DMS114 treated with DMSO at 0.1 percent for 48 hours (cell line): Measurements from ENCODE around the gene PAQR8.
"Not testable (repeated sequence)": the region's sequence is repeated elsewhere in the genome, so short reads cannot be mapped to it uniquely, and the experiment has no call there.

ENCODE experiments used
- DNase-seq: peaks from one replicate; lab custom pipeline; 2025; ENCODE audit not compliant: unreplicated experiment; lab: John Stamatoyannopoulos, UW

Gene PAQR8

DNA sequence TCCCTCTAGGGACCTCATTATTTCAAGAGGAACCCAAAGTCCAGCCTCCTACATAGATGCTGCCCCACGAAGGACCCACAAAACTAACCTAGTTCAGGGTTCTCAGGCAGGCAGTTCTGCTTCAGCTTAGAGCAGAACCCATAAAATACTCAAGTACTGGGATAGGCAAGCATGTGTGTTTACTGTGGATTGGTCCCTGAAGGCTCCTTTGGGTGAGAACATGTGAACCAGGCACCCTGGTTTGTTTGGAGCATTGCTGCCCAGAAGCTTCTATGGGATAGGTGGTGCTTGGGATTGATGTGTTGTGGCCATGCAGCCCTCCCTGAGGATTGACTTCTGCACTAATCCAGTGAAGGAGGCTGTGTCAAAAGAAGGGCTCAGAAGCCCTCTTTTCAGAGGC, 43.3 kb downstream of the PAQR8 start:
- no peak for DNase-seq

DNA sequence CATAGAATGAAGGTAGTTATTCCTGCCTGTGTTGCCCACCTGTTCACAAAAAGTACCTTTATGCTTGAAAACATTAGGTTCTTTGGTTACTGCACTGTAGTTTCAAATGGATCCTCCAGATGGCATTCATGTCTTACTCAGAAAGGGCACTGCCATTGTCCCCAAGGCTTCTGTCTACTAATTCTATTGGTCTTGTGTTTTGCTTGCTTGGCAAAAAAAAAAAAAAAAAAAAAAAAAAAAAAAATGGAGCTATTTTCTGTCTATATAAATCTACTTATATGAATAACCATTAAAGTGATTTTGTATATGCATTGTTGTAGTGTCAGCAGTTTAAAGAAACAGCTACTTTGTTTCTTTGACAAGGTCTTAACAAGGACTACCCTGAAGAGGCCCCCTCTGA, 45.5 kb downstream of the PAQR8 start:
- peak; percentile 28 for DNase-seq

DNA sequence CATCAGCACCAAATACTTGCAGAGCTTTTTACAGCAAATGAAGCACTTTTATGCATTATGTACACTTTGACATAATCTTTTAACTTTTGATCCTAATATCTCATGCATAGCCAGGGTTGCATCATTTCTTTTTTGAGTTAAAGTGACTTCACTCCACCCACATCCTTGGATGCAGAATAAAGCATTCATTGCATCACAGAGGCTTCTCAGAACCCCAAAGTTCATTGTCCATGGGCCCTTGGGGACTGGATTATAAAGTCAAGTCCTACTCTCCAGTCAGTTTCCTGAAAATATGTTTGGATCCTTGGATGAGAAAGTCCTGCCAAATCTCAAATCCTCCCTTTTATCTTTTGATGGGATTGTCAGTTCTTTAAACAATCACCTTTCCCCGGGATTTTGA, 47.5 kb downstream of the PAQR8 start:
- DNase-seq, result no peak

DNA sequence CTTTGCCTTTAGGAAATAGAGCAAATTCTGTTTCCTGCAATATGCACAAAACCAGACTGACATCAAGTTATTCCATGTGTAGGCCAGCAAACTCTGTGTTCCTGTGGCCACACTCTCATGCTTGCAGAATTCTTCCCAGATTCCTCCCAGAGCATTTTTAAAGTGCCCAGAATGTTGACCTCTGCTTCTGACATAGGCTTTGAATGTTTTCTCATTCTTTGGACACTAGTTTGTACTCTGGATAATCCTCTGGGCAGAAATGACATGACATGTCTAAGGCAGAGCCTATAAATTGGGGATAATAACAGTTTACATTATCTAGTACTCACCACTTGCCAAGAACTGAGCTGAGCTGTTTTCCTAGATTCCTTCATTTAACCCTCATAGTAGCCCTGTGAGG, 49.0 kb downstream of the PAQR8 start:
- DNase-seq, result no peak

DNA sequence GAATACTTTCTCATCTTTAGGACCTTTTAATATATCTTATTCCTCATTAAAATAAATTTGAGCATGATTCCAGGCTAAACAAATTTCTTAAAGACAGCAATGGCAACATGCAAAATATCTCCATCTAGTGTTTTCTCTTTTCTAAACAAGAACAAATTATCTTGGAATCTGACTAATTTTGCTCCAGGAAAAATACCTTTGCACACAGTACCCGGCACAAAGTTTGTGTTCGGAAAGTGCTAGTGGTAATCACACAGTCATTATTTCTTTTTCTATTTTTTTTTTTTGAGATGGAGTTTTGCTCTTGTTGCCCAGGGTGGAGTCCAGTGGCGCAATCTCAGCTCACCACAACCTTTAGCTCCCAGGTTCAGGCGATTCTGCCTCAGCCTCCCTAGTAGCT, 50.0 kb downstream of the PAQR8 start:
- DNase-seq, result no peak

DNA sequence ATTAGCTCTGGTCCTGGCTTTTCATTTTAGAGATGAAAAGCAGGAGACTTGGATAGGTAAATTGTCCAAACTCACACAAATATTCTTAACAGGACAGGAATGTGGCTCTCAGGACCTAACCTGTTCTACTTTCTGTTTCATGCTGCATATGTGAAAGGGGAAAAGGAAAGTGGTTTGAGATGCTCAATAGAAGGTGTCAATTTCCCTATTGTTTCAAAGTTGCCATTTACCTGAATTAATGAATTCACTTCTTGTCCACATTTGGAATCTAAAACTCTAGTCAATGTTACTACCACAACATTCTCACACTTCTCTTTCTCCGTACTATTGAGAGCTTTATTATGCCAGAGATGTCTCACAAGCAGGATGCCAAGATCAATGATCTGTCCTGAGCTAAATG, 53.4 kb downstream of the PAQR8 start:
- no peak for DNase-seq

DNA sequence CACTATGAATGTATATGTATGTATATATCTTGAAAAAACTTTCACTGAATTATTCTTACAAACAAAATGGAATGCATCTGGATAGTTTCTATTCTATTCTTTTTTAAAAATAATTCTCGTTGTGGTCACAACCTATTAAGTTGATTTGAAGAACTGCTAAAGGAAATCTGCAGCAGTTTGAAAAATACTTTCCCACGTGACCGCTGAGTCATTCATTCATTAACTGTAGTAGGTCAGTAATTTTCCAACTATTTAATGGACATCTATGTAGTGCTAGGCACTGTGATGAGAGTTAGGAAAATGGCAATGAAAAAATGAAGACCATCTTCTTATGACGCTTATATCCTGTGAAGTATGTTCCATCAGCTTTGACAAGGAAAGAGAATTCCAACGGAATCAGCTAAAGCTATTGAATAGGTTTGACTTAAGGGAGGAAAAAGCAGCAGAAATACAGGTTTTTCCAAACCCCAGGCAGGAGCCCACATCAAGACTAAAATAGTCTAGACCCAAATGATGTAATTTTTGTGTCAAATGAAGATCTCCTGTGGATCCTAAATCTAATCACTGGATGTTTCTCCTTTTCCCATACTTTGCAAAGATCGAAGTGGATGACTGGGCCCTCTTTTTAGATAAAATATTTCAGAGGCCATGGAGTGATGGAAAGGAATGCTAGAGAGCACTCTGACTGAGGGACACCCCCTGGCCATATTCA, 54.1 kb downstream of the PAQR8 start:
- DNase-seq, result no peak

DNA sequence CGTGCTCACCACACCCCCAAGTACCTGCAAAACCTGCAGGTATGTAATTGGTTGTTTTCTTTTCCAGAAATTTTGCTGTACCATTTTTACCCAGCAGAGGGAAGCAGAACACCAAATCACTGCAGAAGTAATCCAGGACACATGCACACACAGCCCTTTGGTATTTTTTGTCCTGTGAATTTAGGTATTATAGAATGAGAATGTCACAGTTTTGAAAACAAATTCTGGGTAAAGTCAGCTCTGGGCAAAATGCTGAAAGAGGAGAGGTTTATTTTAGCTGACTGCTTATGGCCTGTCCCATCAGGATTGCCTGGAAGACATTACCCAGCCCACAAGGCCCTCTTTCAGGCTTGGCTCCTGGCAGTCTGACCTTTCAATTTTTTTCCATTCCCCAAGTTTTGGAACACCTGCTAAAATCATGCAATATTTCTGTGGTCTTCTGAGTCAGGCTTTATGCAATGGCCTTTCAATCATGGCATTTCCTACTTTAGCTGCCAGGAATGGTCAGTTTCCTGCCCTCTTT, 54.7 kb downstream of the PAQR8 start:
- DNase-seq, result peak; percentile 45

DNA sequence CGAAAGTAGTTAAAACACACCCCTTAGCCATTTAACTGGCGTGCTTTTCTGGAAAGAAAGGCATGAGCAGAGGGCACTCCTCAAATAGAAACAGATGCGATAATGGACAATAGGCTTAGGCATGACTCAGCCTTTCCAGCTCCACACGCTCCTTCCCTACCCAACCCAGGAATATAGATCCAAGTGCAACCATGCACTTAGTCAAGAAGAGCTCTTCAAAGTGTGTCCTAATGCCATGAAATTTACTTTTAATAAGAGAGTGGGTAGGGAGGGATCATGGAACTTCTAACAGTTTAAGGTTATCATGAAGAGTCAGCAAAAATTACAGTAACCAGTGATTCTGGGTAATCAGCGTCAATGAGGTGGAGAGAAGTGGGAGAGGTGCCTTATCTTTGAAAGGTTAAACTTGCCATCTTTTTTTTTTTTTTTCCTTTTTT, 55.7 kb downstream of the PAQR8 start:
- DNase-seq, result no peak

DNA sequence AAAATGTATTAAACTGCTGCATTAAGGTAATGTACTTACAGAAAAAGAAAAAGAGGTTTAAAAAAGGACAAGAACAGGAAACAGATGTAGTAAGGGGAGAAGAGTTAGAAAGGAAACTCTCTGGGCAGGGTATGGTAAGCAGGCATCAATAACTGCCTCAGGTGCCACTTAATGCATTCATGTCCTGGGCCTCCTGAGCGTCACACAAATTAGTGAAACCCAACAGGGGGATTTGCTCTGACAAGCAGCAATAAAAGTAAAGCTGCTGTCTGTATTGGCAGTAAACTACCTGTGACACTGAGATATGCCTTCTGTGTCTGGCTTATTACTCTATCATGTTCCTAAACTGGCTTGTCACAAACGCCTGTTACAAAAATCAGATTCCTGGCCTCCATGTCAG, 56.7 kb downstream of the PAQR8 start:
- no peak for DNase-seq

DNA sequence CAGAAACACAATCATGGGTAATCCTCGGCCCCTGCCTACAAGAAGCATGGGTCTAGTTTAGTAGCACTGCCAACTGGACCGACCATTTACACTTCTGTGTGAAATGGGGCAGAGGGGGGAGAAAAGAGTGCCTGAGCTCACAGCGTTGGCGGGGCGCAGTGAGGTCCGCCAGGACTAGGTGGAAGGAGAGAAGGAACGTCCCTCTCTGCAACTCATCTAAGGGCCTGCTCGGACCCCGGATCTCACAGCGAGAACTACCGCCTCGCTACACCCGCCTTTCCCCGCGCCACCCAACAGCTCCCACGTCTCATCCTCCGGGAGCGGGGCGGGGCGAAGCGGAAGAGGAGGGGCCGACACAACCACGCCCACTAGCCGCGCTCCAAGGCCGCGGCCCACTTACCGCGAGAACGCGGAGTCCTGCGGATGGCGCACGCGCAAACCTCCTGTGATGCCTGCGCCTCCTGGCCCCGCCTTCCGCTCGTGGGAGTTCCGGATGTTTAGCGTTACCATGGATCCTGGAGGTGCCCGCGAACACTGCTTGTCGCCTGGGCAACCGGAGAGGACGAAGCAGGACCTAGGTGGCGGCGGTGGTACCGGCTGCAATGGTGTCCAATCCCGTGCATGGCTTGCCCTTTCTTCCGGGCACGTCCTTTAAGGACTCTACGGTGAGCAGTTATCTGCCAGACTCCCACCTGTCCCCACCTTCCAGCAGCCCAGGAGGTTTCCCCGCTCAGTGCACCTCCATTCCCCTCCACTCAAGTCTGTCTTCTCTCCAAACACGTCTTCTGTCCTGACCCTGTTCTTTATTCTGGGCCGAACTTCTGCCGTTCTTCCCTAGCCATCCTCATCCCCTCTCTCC, 58.1 kb downstream of the PAQR8 start, which contains the start of gene EFHC1:
Gene EFHC1, plus strand, starts transcription at position 534 of the 859 bp plus-strand sequence. Its CDS starts 69 bp downstream, at position 603.
- peak; percentile 97 for DNase-seq

DNA sequence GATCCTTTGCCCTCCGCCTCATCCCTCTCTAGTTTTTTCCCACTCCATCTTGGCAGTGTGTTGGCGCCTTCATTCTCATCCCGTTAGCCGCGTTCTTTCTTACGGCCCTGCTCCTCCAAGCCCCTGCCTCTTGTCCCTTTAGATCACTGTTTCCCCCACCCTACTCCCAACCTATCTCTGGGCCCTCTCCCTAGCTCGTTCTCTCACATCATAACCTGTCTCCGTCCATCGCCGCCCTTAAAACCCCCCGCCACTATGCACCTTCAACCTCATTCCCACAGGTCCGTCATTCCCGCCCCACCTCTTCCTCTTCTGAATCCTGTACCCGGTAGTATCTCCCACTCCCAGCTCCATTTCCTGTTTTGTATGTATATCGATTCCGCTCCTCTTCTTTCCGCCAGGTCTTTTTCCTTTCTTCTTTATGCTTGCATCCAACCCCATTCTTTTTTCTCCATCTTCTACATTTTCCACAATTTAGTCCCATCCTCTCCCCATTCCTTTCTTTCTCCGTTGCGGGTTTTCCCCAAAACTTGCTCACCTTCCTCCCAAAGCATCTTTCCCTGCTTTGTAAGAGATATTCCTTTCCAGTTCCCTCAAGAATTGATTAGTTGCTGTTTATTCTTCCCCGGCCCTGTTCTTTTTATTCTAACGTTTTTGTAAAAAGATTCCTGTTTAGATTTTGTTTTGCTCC, 58.9 kb downstream of the PAQR8 start:
- peak; percentile 52 for DNase-seq

DNA sequence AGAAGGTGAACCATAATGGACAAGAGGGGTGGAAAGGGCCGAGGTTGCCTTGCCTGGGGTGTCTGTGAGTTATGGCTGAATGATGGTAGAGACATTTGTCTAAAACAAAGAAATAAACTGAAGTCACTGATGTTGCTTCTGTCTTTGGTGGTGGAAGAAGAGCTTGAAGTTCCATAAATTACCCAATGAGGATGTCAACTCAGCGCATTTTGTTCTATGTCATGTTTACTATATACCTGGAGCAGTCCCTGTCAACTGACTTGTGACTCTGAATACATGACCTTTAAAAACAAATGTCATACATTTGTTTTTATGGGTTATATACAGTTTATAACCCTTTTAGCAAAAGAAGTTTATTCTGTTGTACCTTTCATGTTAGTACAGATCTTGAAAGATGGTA, 60.2 kb downstream of the PAQR8 start:
- no peak for DNase-seq

DNA sequence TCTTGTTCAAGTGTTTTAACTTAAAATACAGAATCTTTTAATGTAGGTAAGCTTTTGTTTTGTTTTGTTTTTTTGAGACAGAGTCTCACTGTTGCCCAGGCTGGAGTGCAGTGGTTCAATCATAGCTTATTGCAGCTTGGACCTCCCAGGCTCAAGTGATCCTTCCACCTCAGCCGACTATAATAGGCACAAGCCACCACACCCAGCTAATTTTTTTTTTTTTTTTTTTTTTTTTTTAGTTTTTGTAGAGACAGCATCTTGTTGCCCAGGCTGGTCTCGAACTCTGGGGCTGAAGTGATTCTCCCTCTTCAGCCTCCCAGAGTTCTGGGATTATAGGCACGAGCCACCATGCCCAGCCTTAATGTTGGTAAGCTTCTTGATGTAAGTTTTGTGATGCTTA, 61.5 kb downstream of the PAQR8 start:
- DNase-seq, result no peak

DNA sequence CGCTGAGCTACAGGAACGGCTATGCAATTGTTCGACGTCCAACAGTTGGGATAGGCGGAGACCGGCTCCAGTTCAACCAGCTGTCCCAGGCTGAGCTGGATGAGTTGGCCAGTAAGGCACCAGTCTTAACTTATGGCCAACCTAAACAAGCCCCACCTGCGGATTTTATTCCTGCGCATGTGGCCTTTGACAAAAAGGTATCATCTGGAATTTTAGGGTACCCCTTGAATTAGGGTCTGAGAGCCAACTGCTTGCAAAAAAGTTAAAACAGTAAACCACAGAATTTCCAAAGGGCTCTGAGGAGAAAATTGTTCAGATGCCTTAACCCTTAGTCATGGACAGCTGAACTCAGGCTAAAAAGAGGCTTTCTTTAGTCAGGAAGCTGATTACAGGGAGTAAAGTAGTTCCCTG, 62.0 kb downstream of the PAQR8 start:
- DNase-seq, result no peak

DNA sequence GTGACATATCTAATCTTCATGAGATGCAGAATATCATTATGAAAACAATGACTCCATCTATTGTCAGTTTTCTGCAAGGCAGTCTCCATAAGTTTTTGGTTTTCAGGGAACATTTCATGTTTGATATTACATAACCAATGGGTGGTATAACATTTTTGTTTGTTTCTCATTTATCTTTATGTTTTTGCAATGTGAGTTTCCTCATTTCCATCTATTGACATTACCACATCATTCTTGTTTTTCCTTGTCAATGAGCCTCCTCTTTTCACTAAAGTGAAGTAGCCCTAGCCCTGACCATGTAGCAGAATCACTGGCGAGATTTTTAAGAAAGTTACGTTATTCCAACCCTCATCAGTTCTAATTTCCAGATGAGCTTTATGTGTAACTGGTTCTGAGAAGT, 62.6 kb downstream of the PAQR8 start:
- DNase-seq, result no peak

DNA sequence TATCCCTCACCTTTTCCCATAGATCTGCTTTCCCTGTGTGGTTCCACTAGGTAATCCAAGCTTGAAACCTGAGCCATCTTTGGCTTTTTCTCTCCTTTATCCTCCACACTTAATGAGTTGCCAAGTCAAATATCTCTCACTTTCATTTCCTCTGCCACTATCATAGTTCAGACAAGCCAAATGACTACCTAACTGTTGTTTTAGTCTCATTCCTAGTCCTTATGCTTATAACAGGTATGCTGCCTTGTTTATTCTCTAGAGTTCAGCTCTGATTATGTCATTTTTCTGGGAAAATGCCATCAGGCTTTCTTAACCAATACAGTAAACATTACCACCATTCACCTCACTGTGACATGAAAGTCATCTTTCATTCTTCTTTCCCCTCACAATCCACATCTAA, 64.7 kb downstream of the PAQR8 start:
- DNase-seq, result no peak

DNA sequence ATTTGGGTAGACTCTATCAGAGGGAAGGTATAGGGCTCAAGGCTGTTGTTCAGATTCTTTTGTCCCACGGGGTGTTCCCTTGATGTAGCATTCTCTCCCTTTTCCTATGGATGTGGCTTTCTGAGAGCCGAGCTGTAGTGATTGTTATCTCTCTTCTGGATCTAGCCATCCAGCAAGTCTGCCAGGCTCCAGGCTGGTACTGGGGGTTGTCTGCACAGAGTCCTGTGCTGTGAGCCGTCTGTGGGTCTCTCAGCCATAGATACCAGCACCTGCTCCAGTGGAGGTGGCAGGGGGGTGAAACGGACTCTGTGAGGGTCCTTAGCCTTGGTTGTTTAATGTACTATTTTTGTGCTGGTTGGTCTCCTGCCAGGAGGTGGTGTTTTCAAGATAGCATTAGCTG, 71.3 kb downstream of the PAQR8 start:
- DNase-seq, result not testable (repeated sequence)

DNA sequence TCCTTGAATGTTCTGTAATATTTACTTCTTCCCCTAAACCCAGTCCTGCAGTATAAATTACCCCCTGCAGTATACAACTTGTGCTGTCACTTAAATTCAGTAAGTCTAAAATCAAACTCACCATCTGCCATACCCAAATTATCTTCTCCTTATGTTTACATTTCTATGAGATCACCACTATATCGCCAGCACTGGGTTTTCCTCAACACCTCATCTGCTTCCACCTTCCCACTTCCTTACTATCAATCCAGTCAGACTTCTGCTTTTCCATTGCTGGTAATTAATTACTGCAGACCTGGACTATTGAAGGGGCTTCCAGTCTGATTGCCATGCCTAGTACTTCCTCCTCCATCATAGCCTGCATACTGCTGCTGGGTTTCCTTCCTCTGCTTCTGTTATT, 73.4 kb downstream of the PAQR8 start:
- no peak for DNase-seq

DNA sequence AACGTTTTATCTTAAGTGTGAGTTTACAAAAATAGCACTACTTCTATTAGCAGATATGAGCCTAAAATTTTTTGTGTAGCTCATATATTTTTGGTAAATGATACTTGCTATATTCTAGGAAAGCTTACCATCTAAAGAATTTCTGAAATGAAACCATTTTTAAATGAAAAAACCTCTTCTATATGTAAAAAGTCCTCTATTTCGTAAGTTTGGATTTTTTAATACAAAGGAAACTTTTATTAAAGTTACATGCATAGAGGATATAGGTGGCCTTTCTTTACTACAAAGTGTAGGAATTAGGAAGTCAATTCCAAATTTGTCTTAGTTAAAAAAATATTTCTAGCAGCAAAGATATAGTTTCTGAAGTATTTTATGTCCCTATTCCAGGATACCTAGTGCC, 77.0 kb downstream of the PAQR8 start:
- no peak for DNase-seq

DNA sequence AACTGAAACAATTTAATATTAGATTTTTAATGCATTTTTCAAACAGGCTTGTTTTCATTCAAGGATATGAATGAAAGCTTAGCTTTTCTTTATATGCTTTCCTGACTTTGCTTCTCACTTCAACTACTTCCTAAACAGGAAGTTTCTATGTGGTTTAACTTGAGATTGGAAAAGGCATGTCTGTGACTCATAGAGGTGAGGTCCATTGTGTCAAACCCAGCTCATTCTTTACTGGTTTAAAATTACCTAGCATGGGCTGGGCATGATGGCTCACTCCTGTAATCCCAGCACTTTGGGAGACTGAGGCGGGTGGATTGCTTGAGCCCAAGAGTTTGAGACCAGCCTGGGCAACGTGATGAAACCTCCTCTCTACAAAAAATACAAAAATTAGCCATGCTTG, 92.6 kb downstream of the PAQR8 start:
- DNase-seq, result no peak

DNA sequence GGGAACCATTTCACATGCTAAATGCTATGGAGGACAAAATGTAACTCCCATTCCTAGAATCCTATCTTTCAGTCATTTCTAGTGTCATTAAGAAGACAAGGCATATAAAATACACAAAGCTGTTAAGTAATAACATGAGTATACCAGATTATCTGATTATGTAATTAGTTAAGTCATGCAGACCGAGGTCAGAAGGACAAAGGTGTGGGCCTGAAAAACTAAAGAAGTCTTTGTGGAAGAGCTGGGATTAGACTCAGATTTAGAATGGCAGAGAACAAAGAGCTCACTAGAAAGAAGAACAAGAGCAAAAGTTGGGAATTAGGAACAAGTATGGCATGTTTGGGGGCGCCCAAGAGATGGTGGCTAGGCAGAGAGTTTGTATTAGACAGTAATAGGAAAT, 95.1 kb downstream of the PAQR8 start:
- no peak for DNase-seq
